GM23338 (cell line): Measurements from ENCODE around the gene PNLIP. TPM values are rescaled to one million over a fixed set of nuclear protein-coding genes. Genes with fewer than 3 reads are reported as not detected.

Source experiments
- ATAC-seq: fragments of 200-7000 bp; cut with Tn5 transposase; 3 replicates; pipeline ENCODE4 v1.9.1; 2020
- DNase-seq: peaks from one replicate; pipeline ENCODE4 v3.0.0-alpha.2; 2015; ENCODE audit warnings: low spot score
- H2AFZ ChIP-seq: fragments of 200-600 bp; sonication (generic); 2 replicates; pipeline ENCODE4 v1.8.0; 2016; ENCODE audit warnings: antibody characterized with exemption, mild to moderate bottlenecking, moderate library complexity
- H3F3A ChIP-seq: fragments of 200-600 bp; sonication (generic); replicated peaks from 2 replicates; pipeline ENCODE4 v1.8.0; 2017; ENCODE audit warnings: antibody characterized with exemption, mixed run types, low read depth
- H3K27ac ChIP-seq: fragments of 200-600 bp; sonication (generic); 2 replicates; pipeline ENCODE4 v1.6.1; 2016; ENCODE audit warnings: low read depth
- H3K27me3 ChIP-seq: fragments of 200-600 bp; sonication (generic); 2 replicates; pipeline ENCODE4 v1.8.0; 2016; ENCODE audit warnings: mild to moderate bottlenecking, mixed run types, moderate library complexity; ENCODE audit not compliant: insufficient read depth
- H3K36me3 ChIP-seq: fragments of 200-600 bp; sonication (generic); 2 replicates; pipeline ENCODE4 v1.8.0; 2016; ENCODE audit warnings: mild to moderate bottlenecking; ENCODE audit not compliant: insufficient read depth
- H3K4me1 ChIP-seq: fragments of 200-600 bp; sonication (generic); 2 replicates; pipeline ENCODE4 v1.8.0; 2016; ENCODE audit warnings: mild to moderate bottlenecking, moderate library complexity; ENCODE audit not compliant: insufficient read depth
- H3K4me2 ChIP-seq: fragments of 200-600 bp; sonication (generic); 2 replicates; pipeline ENCODE4 v1.7.1; 2017; ENCODE audit warnings: mixed run types
- H3K4me3 ChIP-seq: fragments of 200-600 bp; sonication (generic); 2 replicates; pipeline ENCODE4 v1.6.1; 2016; ENCODE audit warnings: mixed run types
- H3K79me2 ChIP-seq: fragments of 200-600 bp; sonication (generic); replicated peaks from 2 replicates; pipeline ENCODE4 v1.8.0; 2017; ENCODE audit warnings: mild to moderate bottlenecking; ENCODE audit not compliant: insufficient read depth
- H3K9me2 ChIP-seq: fragments of 200-600 bp; sonication (generic); 2 replicates; pipeline ENCODE4 v1.8.0; 2017; ENCODE audit not compliant: insufficient read depth
- H4K20me1 ChIP-seq: fragments of 200-600 bp; sonication (generic); replicated peaks from 2 replicates; pipeline ENCODE4 v1.8.0; 2017; ENCODE audit warnings: mild to moderate bottlenecking; ENCODE audit not compliant: insufficient read depth
- H3K27ac Mint-ChIP-seq: 2 replicates; pipeline ENCODE4 v1.8.0; 2020; ENCODE audit warnings: inconsistent platforms, mild to moderate bottlenecking, moderate library complexity, mixed read lengths
- H3K27me3 Mint-ChIP-seq: 3 replicates; pipeline ENCODE4 v1.8.0; 2022; ENCODE audit warnings: low read depth, mild to moderate bottlenecking, moderate library complexity, mixed read lengths, inconsistent platforms; ENCODE audit not compliant: insufficient read depth, poor library complexity
- H3K36me3 Mint-ChIP-seq: 3 replicates; pipeline ENCODE4 v1.8.0; 2021; ENCODE audit warnings: low read depth, mild to moderate bottlenecking, inconsistent platforms, moderate library complexity, mixed read lengths
- H3K4me1 Mint-ChIP-seq: 3 replicates; pipeline ENCODE4 v1.8.0; 2020; ENCODE audit warnings: mild to moderate bottlenecking, inconsistent platforms, mixed read lengths
- H3K4me3 Mint-ChIP-seq: 3 replicates; pipeline ENCODE4 v1.8.0; 2021; ENCODE audit warnings: moderate library complexity, mild to moderate bottlenecking, inconsistent platforms, mixed read lengths
- H3K9me3 Mint-ChIP-seq: 3 replicates; pipeline ENCODE4 v1.8.0; 2020; ENCODE audit warnings: moderate library complexity, mild to moderate bottlenecking, inconsistent platforms, mixed read lengths
- CREB1 ChIP-seq: fragments of 250-450 bp; sonication (Bioruptor Pico); IDR thresholded peaks from 2 replicates; pipeline ENCODE4 v1.5.0; 2020; ENCODE audit warnings: low read depth, mild to moderate bottlenecking, moderate library complexity
- CTCF ChIP-seq, 2 experiments: fragments of 200-600 bp in 1 of 2; sonication (generic) in 1 of 2; conservative IDR thresholded peaks; 2 replicates each; pipeline versions ENCODE4 v1.5.1 to v1.6.1; 2016 to 2017; ENCODE audit warnings: antibody characterized with exemption in 2 of 2, low read depth in 2 of 2, mild to moderate bottlenecking in 2 of 2, moderate library complexity in 1 of 2
- ETS1 ChIP-seq: IDR thresholded peaks from 2 replicates; pipeline ENCODE4 v1.6.1; 2016; ENCODE audit warnings: antibody characterized with exemption
- EZH2 ChIP-seq: fragments of 200-600 bp; sonication (generic); IDR thresholded peaks from one replicate; pipeline ENCODE4 v1.8.0; 2017; ENCODE audit warnings: antibody characterized with exemption, mild to moderate bottlenecking, low read depth; ENCODE audit not compliant: unreplicated experiment
- EZH2phosphoT487 ChIP-seq: fragments of 200-600 bp; sonication (generic); IDR thresholded peaks from one replicate; pipeline ENCODE4 v1.8.1; 2018; ENCODE audit warnings: antibody characterized with exemption; ENCODE audit not compliant: unreplicated experiment
- JUNB ChIP-seq: IDR thresholded peaks from one replicate; pipeline ENCODE4 v1.6.1; 2016; ENCODE audit warnings: antibody characterized with exemption; ENCODE audit not compliant: unreplicated experiment
- NANOG ChIP-seq: IDR thresholded peaks from 2 replicates; pipeline ENCODE4 v1.6.1; 2016; ENCODE audit warnings: antibody characterized with exemption, borderline replicate concordance
- POLR2AphosphoS5 ChIP-seq: IDR thresholded peaks from 2 replicates; pipeline ENCODE4 v1.6.1; 2016; ENCODE audit warnings: antibody characterized with exemption, low read depth
- REST ChIP-seq: IDR thresholded peaks from one replicate; pipeline ENCODE4 v1.6.1; 2018; ENCODE audit warnings: antibody characterized with exemption; ENCODE audit not compliant: unreplicated experiment
- STAT1 ChIP-seq: IDR thresholded peaks from one replicate; pipeline ENCODE4 v1.6.1; 2016; ENCODE audit warnings: antibody characterized with exemption; ENCODE audit not compliant: unreplicated experiment
- ZNF114 ChIP-seq: fragments of 250-450 bp; sonication (Bioruptor Pico); IDR thresholded peaks from 2 replicates; pipeline ENCODE4 v1.5.0; 2020; ENCODE audit warnings: mild to moderate bottlenecking, moderate library complexity
- ZNF331 ChIP-seq: fragments of 250-450 bp; sonication (Bioruptor Pico); IDR thresholded peaks from 2 replicates; pipeline ENCODE4 v1.5.0; 2020; ENCODE audit warnings: low read depth, mild to moderate bottlenecking, moderate library complexity
- ZNF462 ChIP-seq: fragments of 250-450 bp; sonication (Bioruptor Pico); IDR thresholded peaks from 2 replicates; pipeline ENCODE4 v1.5.0; 2020; ENCODE audit warnings: mild to moderate bottlenecking, moderate library complexity
- polyA plus RNA-seq: library from polyadenylated mRNA; unstranded; fragments of >200 nt; fragmentation: Nextera tagmentation; extraction: Ambion mirVana; gene quantifications from 2 replicates; pipeline ENCODE4 v1.2.1, GENCODE V29; 2016
- total RNA-seq: library from RNA; depleted of rRNA; stranded (reverse); fragments of >200 nt; shearing (Covaris generic); gene quantifications from 2 replicates; pipeline ENCODE4 v1.2.3, GENCODE V29; 2014

PNLIP gene
- total and polyA plus RNA-seq, 2 experiments from 2014 or later = not detected

GRCh38 chr10:116588995-116589394 lies 43.3 kb downstream of the PNLIP start:
- DNase-seq (no peak), ATAC-seq (no peak)
- no peak overlapping the region for H3K27ac ChIP-seq
- H3K4me2 ChIP-seq = no peak overlapping the region
- no peaks in the 10 kb centered on the region for H4K20me1 ChIP-seq
- no peaks in the 10 kb centered on the region for H3F3A ChIP-seq
- Mint-ChIP-seq H3K4me1 (no peaks in the 10 kb centered on the region), H3K27ac (no peak overlapping the region), H3K4me3 (no peak overlapping the region), H3K27me3 (peaks cover 2% of the 10 kb centered on the region), H3K9me3 (no peaks in the 10 kb centered on the region), H3K36me3 (no peaks in the 10 kb centered on the region)
- no peaks in the 10 kb centered on the region for H3K27me3 ChIP-seq
- H3K36me3 ChIP-seq = no peaks in the 10 kb centered on the region
- H3K9me2 ChIP-seq = no peaks in the 10 kb centered on the region; the same call in none of the 2 replicates
- H3K4me3 ChIP-seq = no peak overlapping the region
- no peak for TF ChIP-seq REST
- no peak for TF ChIP-seq ZNF331
- TF ChIP-seq ZNF114 = no peak
- no peak for TF ChIP-seq CTCF (conservative IDR thresholded peaks at IDR 0.05; ENCODE audit: low read depth in 2 of 2)
- no peak for TF ChIP-seq ETS1
- TF ChIP-seq JUNB = no peak
- TF ChIP-seq ZNF462 = no peak
- TF ChIP-seq CREB1 (CRISPR knock-in tag) = no peak
- TF ChIP-seq POLR2AphosphoS5 = no peak
- no peak for TF ChIP-seq STAT1
- TF ChIP-seq EZH2 = no peak
- TF ChIP-seq EZH2phosphoT487 = no peak
- no peak for TF ChIP-seq NANOG
- no peak overlapping the region for H2AFZ ChIP-seq
- no peaks in the 10 kb centered on the region for H3K4me1 ChIP-seq
- no peaks in the 10 kb centered on the region for H3K79me2 ChIP-seq
